HepG2 (cell line): Measurements from ENCODE around the gene HDAC4. TPM values are rescaled to one million over a fixed set of nuclear protein-coding genes. Genes with fewer than 3 reads are reported as not detected.

Experiments used
- ATAC-seq: fragments of 200-7000 bp; cut with Tn5 transposase; 3 replicates; pipeline ENCODE4 v1.9.1; 2020; ENCODE audit warnings: mild to moderate bottlenecking, moderate library complexity
- BruUV-seq: library from RNA; stranded (reverse); fragments of 400-500 nt; replicated peaks from 2 replicates; lab custom pipeline; 2021; lab: Mats Ljungman, UMichigan
- CTCF ChIA-PET: fragments of 300-600 bp; formaldehyde crosslinking; extraction: SDS; loops from one replicate; lab custom pipeline; 2021; ENCODE audit warnings: low total read pairs, inconsistent platforms, low intra/inter-chr PET ratio; lab: Yijun Ruan, JAX
- POLR2A ChIA-PET: fragments of 350-600 bp; sonication (Branson Sonifier 250); formaldehyde crosslinking; loops from one replicate; lab custom pipeline; 2020; ENCODE audit warnings: antibody characterized with exemption, inconsistent platforms; lab: Yijun Ruan, JAX
- DNase-seq: peaks from one replicate; pipeline ENCODE4 v3.0.0-alpha.2; 2015; ENCODE audit warnings: low spot score
- FAIRE-seq: peaks from 3 replicates; lab custom pipeline; 2011; peaks lifted over from hg19 to GRCh38; lab: Jason Lieb, UNC
- H2AFZ ChIP-seq: one replicate; pipeline ENCODE4 v1.6.1; 2011; ENCODE audit warnings: low read length, inconsistent platforms
- H3K27ac ChIP-seq: fragments of 300-600 bp; 3 replicates; pipeline ENCODE4 v1.8.0; 2011; ENCODE audit warnings: mixed run types, mild to moderate bottlenecking, mixed read lengths, low read length, inconsistent platforms; ENCODE audit not compliant: insufficient read depth; ENCODE audit errors: extremely low read length
- H3K27me3 ChIP-seq, 2 experiments: fragments of 200-600 bp in 1 of 2; 2 replicates in 1 of 2; 3 replicates in 1 of 2; pipeline versions ENCODE4 v1.6.0 to v1.8.0; 2011; ENCODE audit warnings: low read length in 2 of 2, mild to moderate bottlenecking in 2 of 2, moderate library complexity in 2 of 2, inconsistent platforms in 1 of 2; ENCODE audit not compliant: insufficient read depth in 2 of 2, control insufficient read depth in 1 of 2
- H3K36me3 ChIP-seq, 2 experiments: fragments of 200-600 bp in 1 of 2; replicated peaks in 1 of 2; 2 replicates in 1 of 2; 3 replicates in 1 of 2; pipeline versions ENCODE4 v1.5.1 to v1.8.0; 2011; ENCODE audit warnings: low read length in 2 of 2, inconsistent platforms in 1 of 2; ENCODE audit not compliant: insufficient read depth in 2 of 2, control insufficient read depth in 1 of 2
- H3K4me1 ChIP-seq: 2 replicates; pipeline ENCODE4 v1.5.1; 2012; ENCODE audit warnings: low read length, inconsistent platforms; ENCODE audit not compliant: insufficient read depth
- H3K4me2 ChIP-seq: 2 replicates; pipeline ENCODE4 v1.6.0; 2011; ENCODE audit warnings: low read depth, low read length, inconsistent platforms
- H3K4me3 ChIP-seq, 3 experiments: fragments of 200-600 bp in 1 of 3; sonication (generic), shearing (Covaris generic) in 1 of 3; replicated peaks in 1 of 3; 2 replicates each; pipeline ENCODE4 v1.5.1; 2011 to 2016; ENCODE audit warnings: low read length in 3 of 3, inconsistent platforms in 2 of 3, low read depth in 2 of 3, mild to moderate bottlenecking in 2 of 3, control low read depth in 1 of 3, mixed read lengths in 1 of 3; ENCODE audit not compliant: insufficient read depth in 1 of 3
- H3K79me2 ChIP-seq: one replicate; pipeline ENCODE4 v1.6.1; 2011; ENCODE audit warnings: low read length, inconsistent platforms; ENCODE audit not compliant: insufficient read depth
- H3K9ac ChIP-seq: 2 replicates; pipeline ENCODE4 v1.6.0; 2011; ENCODE audit warnings: mild to moderate bottlenecking, low read depth, low read length, inconsistent platforms; ENCODE audit not compliant: insufficient read depth
- H3K9me3 ChIP-seq: 2 replicates; pipeline ENCODE4 v1.5.1; 2012; ENCODE audit warnings: mild to moderate bottlenecking, low read length
- H4K20me1 ChIP-seq: 2 replicates; pipeline ENCODE4 v1.6.0; 2011; ENCODE audit warnings: inconsistent platforms, mild to moderate bottlenecking, low read length, moderate library complexity; ENCODE audit not compliant: insufficient read depth
- HDAC6 ChIP-seq: fragments of 200-600 bp; sonication (generic); IDR thresholded peaks from 2 replicates; pipeline ENCODE4 v1.7.0; 2017; ENCODE audit warnings: mild to moderate bottlenecking, antibody characterized with exemption, low read length, low read depth
- MTERF4 ChIP-seq: sonication (generic); formaldehyde crosslinking; IDR thresholded peaks from 2 replicates; pipeline ENCODE4 v1.8.0; 2023; ENCODE audit warnings: mild to moderate bottlenecking, missing genetic modification reagents
- MXD1 ChIP-seq: sonication (generic); formaldehyde crosslinking; IDR thresholded peaks from 2 replicates; pipeline ENCODE4 v1.4.0; 2020; ENCODE audit warnings: mild to moderate bottlenecking, missing genetic modification reagents
- MXD3 ChIP-seq: IDR thresholded peaks from 2 replicates; pipeline ENCODE4 v1.6.1; 2016; ENCODE audit warnings: mild to moderate bottlenecking, missing biosample characterization, missing genetic modification reagents
- MXD4 ChIP-seq: IDR thresholded peaks from 2 replicates; pipeline ENCODE4 v1.6.1; 2016; ENCODE audit warnings: mild to moderate bottlenecking, missing biosample characterization, missing genetic modification reagents
- NFATC3 ChIP-seq: sonication (generic); formaldehyde crosslinking; IDR thresholded peaks from 2 replicates; pipeline ENCODE4 v1.5.1; 2020; ENCODE audit warnings: mild to moderate bottlenecking, missing genetic modification reagents
- NONO ChIP-seq, 2 experiments: fragments of 450-650 bp in 1 of 2; sonication (generic) in 1 of 2; formaldehyde crosslinking in 1 of 2; IDR thresholded peaks in 1 of 2; conservative IDR thresholded peaks in 1 of 2; 2 replicates each; pipeline versions ENCODE4 v1.6.1 to v1.8.0; 2017 to 2022; ENCODE audit warnings: mild to moderate bottlenecking in 1 of 2, missing genetic modification reagents in 1 of 2, moderate library complexity in 1 of 2
- NR2F1 ChIP-seq, 2 experiments: fragments of 450-650 bp in 1 of 2; formaldehyde crosslinking in 1 of 2; IDR thresholded peaks; 2 replicates each; pipeline versions ENCODE4 v1.5.0 to v1.6.1; 2016 to 2020; ENCODE audit warnings: mild to moderate bottlenecking in 1 of 2, missing compliant biosample characterization in 1 of 2, missing genetic modification reagents in 1 of 2, moderate library complexity in 1 of 2
- PAF1 ChIP-seq: IDR thresholded peaks from 2 replicates; pipeline ENCODE4 v1.6.1; 2016; ENCODE audit warnings: missing genetic modification reagents, missing compliant biosample characterization
- PAWR ChIP-seq: sonication (generic); formaldehyde crosslinking; IDR thresholded peaks from 2 replicates; pipeline ENCODE4 v1.4.0; 2020; ENCODE audit warnings: missing genetic modification reagents, mild to moderate bottlenecking, borderline replicate concordance
- POLR2AphosphoS5 ChIP-seq: IDR thresholded peaks from 2 replicates; pipeline ENCODE4 v1.6.1; 2012; ENCODE audit warnings: low read depth, low read length
- SRSF4 ChIP-seq: fragments of 200-400 bp; formaldehyde crosslinking; IDR thresholded peaks from one replicate; pipeline ENCODE4 v1.6.1; 2018; ENCODE audit warnings: mild to moderate bottlenecking, low read depth, low read length, moderate library complexity; ENCODE audit not compliant: poor library complexity, severe bottlenecking
- ZBTB7B ChIP-seq: sonication (generic); formaldehyde crosslinking; IDR thresholded peaks from 2 replicates; pipeline ENCODE4 v1.4.0; 2020; ENCODE audit warnings: missing genetic modification reagents
- ZNF251 ChIP-seq: sonication (generic); formaldehyde crosslinking; IDR thresholded peaks from 2 replicates; pipeline ENCODE4 v1.9.0; 2021; ENCODE audit warnings: mild to moderate bottlenecking, missing genetic modification reagents
- ZNF546 ChIP-seq: sonication (generic); formaldehyde crosslinking; conservative IDR thresholded peaks from 2 replicates; pipeline ENCODE4 v1.8.1; 2023; ENCODE audit warnings: mild to moderate bottlenecking, missing genetic modification reagents
- ZNF710 ChIP-seq: sonication (generic); formaldehyde crosslinking; IDR thresholded peaks from 2 replicates; pipeline ENCODE4 v1.5.0; 2020; ENCODE audit warnings: mild to moderate bottlenecking, missing genetic modification reagents, borderline replicate concordance
- ZNF891 ChIP-seq: sonication (generic); formaldehyde crosslinking; IDR thresholded peaks from 2 replicates; pipeline ENCODE4 v1.5.0; 2020; ENCODE audit warnings: mild to moderate bottlenecking, missing genetic modification reagents
- ZSCAN30 ChIP-seq: sonication (generic); formaldehyde crosslinking; IDR thresholded peaks from 2 replicates; pipeline ENCODE4 v1.5.0; 2020; ENCODE audit warnings: mild to moderate bottlenecking, missing genetic modification reagents
- WGBS: methylation state at CpG from one replicate; pipeline ENCODE4 v1.1.6; 2017; ENCODE audit warnings: low lambda C conversion rate; 5-methylcytosine and 5-hydroxymethylcytosine counted together
- in situ Hi-C: cut with HindIII; loops from 2 replicates; pipeline ENCODE4 v1.10.0; 2017; ENCODE audit warnings: low pct_unique_long_range_greater_than_20kb; ENCODE audit not compliant: extremely low pct_ligation_motif_present
- intact Hi-C: fragments of 100-400 bp; cut with micrococcal nuclease; formaldehyde crosslinking; loops from one replicate; pipeline ENCODE4 v1.10.0; 2022; ENCODE audit not compliant: unreplicated experiment
- polyA plus RNA-seq, 8 experiments: library from polyadenylated mRNA; depleted of rRNA in 3 of 8; stranded (reverse) in 7 of 8; unstranded in 1 of 8; fragments of >200 nt; fragmentation: Illumina TruSeq in 4 of 8; extraction: Trizol in 4 of 8; gene quantifications; 2 replicates each; pipeline versions ENCODE4 v1.2.1 to v1.2.3, GENCODE V29; 2011 to 2016; ENCODE audit warnings: low read depth in 4 of 8, missing spikeins in 1 of 8, mixed read lengths in 1 of 8; ENCODE audit not compliant: insufficient read depth in 1 of 8
- total RNA-seq, 5 experiments: library from RNA; depleted of rRNA; stranded (reverse); fragments of >200 nt; fragmentation: Illumina TruSeq; extraction: Trizol; gene quantifications; 2 replicates each; pipeline ENCODE4 v1.2.3, GENCODE V29; 2016; ENCODE audit warnings: low read depth in 1 of 5

HDAC4 gene
- total and polyA plus RNA-seq, 2 of the 13 experiments (the other 11 are each of a cell fraction or from before 2014, with no cell fraction given): 10.1 to 11.5 TPM

GRCh38 chr2:239401067-239401880 lies 454 bp upstream of the HDAC4 start:
- intact Hi-C loops: loop anchor here (1.0 to 10.0 kb wide), 2 partner anchors 106 to 178 kb away; no protein-coding TSS in a partner anchor
- in situ Hi-C loops: no loop called here
- Histone ChIP-seq H3K27ac (peak overlapping the region; percentile 97), H3K4me1 (peaks cover 39% of the 10 kb centered on the region), H2AFZ (no peak overlapping the region), H3K27me3 (peaks cover 1 to 5% of the 10 kb centered on the region in 2 experiments; a peak in 3 of 5 replicates), H3K4me2 (peak overlapping the region; percentile 83), H3K36me3 (no peaks in the 10 kb centered on the region), H3K79me2 (peaks cover 36% of the 10 kb centered on the region), H3K9ac (peak overlapping the region; percentile 99), H3K9me3 (no peaks in the 10 kb centered on the region), H3K4me3 (peak overlapping the region; percentile 62 to 86 (median 67)), H4K20me1 (peaks cover 34% of the 10 kb centered on the region)
- ChIA-PET CTCF (no interaction called here), POLR2A (interaction anchor here (0.5 to 1.9 kb wide), 42 partner anchors 9 to 968 kb away, joined by 3 to 34 read pairs (median 3); partner anchors contain the start of gene NDUFA10)
- no CpG with 5 or more reads among the region's 90 CpGs for WGBS
- peak; percentile 97 for ATAC-seq
- DNase-seq: peak; percentile 97
- BruUV-seq: no TSS peak
- peak; percentile 43 for FAIRE-seq
- TF ChIP-seq PAF1 (CRISPR knock-in tag) (no peak), NR2F1 (CRISPR knock-in tag; IDR thresholded peaks at IDR 0.05) (no peak), HDAC6 (no peak), ZNF251 (CRISPR knock-in tag) (peak; percentile 93), ZNF546 (CRISPR knock-in tag) (peak; percentile 99), NONO (IDR thresholded peaks at IDR 0.05) (no peak), NONO (CRISPR knock-in tag; conservative IDR thresholded peaks at IDR 0.05) (peak; percentile 99), ZNF891 (peak; percentile 90; the same call in 1 of the 2 replicates), POLR2AphosphoS5 (peak; percentile 97), MTERF4 (CRISPR knock-in tag) (peak; percentile 100), ZNF710 (no peak; the same call in none of the 2 replicates), NFATC3 (CRISPR knock-in tag) (0 out of 2 replicates have a peak, but pooled peaks have one; percentile 78), ZBTB7B (no peak), MXD1 (CRISPR knock-in tag) (peak; percentile 100), PAWR (CRISPR knock-in tag) (peak; percentile 98; the same call in 1 of the 2 replicates), MXD4 (CRISPR knock-in tag) (peak; percentile 95), MXD3 (CRISPR knock-in tag) (peak; percentile 99), SRSF4 (no peak), ZSCAN30 (CRISPR knock-in tag) (no peak; the same call in 1 of the 2 replicates)
